ENCODE results near the gene MACF1. TPM values are rescaled to one million over a fixed set of nuclear protein-coding genes. Genes with fewer than 3 reads are reported as not detected.

Gene MACF1
- total and polyA plus RNA-seq, 4 donors, result 23.3 to 216 (median 51.2) TPM

GRCh38 chr1:39165049-39165448 is 39.4 kb upstream of the MACF1 start:
- H3K9me3 ChIP-seq (ENCODE audit: control insufficient read depth in 4 of 4, low read length in 3 of 4), result no peaks in the 10 kb centered on the region
- no peak for TF ChIP-seq TAF1 (conservative IDR thresholded peaks at IDR 0.05)
- TF ChIP-seq EGR1 (IDR thresholded peaks at IDR 0.05; ENCODE audit: low read depth in 2 of 2), result no peak
- TF ChIP-seq, protein P1, sequence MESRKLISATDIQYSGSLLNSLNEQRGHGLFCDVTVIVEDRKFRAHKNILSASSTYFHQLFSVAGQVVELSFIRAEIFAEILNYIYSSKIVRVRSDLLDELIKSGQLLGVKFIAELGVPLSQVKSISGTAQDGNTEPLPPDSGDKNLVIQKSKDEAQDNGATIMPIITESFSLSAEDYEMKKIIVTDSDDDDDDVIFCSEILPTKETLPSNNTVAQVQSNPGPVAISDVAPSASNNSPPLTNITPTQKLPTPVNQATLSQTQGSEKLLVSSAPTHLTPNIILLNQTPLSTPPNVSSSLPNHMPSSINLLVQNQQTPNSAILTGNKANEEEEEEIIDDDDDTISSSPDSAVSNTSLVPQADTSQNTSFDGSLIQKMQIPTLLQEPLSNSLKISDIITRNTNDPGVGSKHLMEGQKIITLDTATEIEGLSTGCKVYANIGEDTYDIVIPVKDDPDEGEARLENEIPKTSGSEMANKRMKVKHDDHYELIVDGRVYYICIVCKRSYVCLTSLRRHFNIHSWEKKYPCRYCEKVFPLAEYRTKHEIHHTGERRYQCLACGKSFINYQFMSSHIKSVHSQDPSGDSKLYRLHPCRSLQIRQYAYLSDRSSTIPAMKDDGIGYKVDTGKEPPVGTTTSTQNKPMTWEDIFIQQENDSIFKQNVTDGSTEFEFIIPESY (IDR thresholded peaks at IDR 0.05), result no peak
- no peak for TF ChIP-seq NR2F2 (IDR thresholded peaks at IDR 0.05)
- no peak for TF ChIP-seq FOXA1 (IDR thresholded peaks at IDR 0.05)
- TF ChIP-seq ATF3 (IDR thresholded peaks at IDR 0.05), result no peak
- no peak for TF ChIP-seq SP1 (IDR thresholded peaks at IDR 0.05)
- no peak for TF ChIP-seq RXRA (IDR thresholded peaks at IDR 0.05)
- no peak for TF ChIP-seq HNF4G (IDR thresholded peaks at IDR 0.05)
- TF ChIP-seq GABPA (IDR thresholded peaks at IDR 0.05 in 1 of 2, conservative IDR thresholded peaks at IDR 0.05 in 1 of 2), result no peak
- TF ChIP-seq JUND (IDR thresholded peaks at IDR 0.05), result no peak
- TF ChIP-seq REST (IDR thresholded peaks at IDR 0.05), result no peak
- TF ChIP-seq YY1 (IDR thresholded peaks at IDR 0.05), result no peak
- TF ChIP-seq FOXA2 (IDR thresholded peaks at IDR 0.05), result no peak
- TF ChIP-seq CTCF (IDR thresholded peaks at IDR 0.05; ENCODE audit: low read depth, low read length, missing input control), result no peak
- TF ChIP-seq RAD21 (IDR thresholded peaks at IDR 0.05), result no peak
- no peak for TF ChIP-seq HNF4A (conservative IDR thresholded peaks at IDR 0.05)
- TF ChIP-seq MAX (IDR thresholded peaks at IDR 0.05), result no peak
- DNase-seq (ENCODE audit: low spot score), result no peak
- H3K36me3 ChIP-seq (ENCODE audit: control insufficient read depth in 4 of 4, insufficient read depth in 3 of 4, low read depth in 1 of 4, low read length in 3 of 4), result no peaks in the 10 kb centered on the region
- H3K4me1 ChIP-seq (ENCODE audit: control insufficient read depth in 4 of 4, insufficient read depth in 4 of 4, low read length in 3 of 4), result peaks cover 8 to 54% (median 37%) of the 10 kb centered on the region in 4 donors
- WGBS, result 83% methylated on average over 2 of the region's 2 CpGs
- H3K4me3 ChIP-seq (ENCODE audit: low read depth in 1 of 3, low read length in 3 of 3), result no peak overlapping the region
- H3K27ac ChIP-seq (ENCODE audit: low read depth in 1 of 2, low read length in 2 of 2), result no peak overlapping the region
- no peaks in the 10 kb centered on the region for H3K27me3 ChIP-seq (ENCODE audit: control insufficient read depth in 4 of 4, insufficient read depth in 4 of 4, low read length in 3 of 4)
- no peak overlapping the region for H3K9ac ChIP-seq (ENCODE audit: low read depth in 1 of 2, low read length in 2 of 2)
